Activated CD4-positive, alpha-beta T cell treated with anti-CD3 and anti-CD28 coated beads for 36 hours (primary cell): ENCODE results near the gene BUB1B. TPM values are rescaled to one million over a fixed set of nuclear protein-coding genes. Genes with fewer than 3 reads are reported as not detected.

Experiments
- ATAC-seq: fragments of 200-7000 bp; cut with Tn5 transposase; one replicate; pipeline ENCODE4 v1.10.0; 2021; ENCODE audit warnings: mild to moderate bottlenecking, moderate library complexity
- CTCF ChIA-PET: fragments of 350-600 bp; sonication (Branson Sonifier 250); formaldehyde crosslinking; loops from one replicate; lab custom pipeline; 2021; ENCODE audit warnings: antibody characterized with exemption; lab: Charles Lee
- POLR2A ChIA-PET: fragments of 350-600 bp; sonication (Branson Sonifier 250); formaldehyde crosslinking; loops from one replicate; lab custom pipeline; 2021; ENCODE audit warnings: antibody characterized with exemption, inconsistent platforms; lab: Charles Lee
- DNase-seq: peaks from one replicate; pipeline ENCODE4 v3.0.0-alpha.2; 2020
- H3K27ac Mint-ChIP-seq: one replicate; pipeline ENCODE4 v1.8.0; 2021; ENCODE audit warnings: mixed read lengths
- H3K27me3 Mint-ChIP-seq: one replicate; pipeline ENCODE4 v1.8.0; 2021; ENCODE audit warnings: mixed read lengths
- H3K36me3 Mint-ChIP-seq: one replicate; pipeline ENCODE4 v1.8.0; 2021; ENCODE audit warnings: low read depth, mixed read lengths
- H3K4me1 Mint-ChIP-seq: one replicate; pipeline ENCODE4 v1.8.0; 2021; ENCODE audit warnings: mixed read lengths
- H3K4me3 Mint-ChIP-seq: one replicate; pipeline ENCODE4 v1.8.0; 2021; ENCODE audit warnings: mild to moderate bottlenecking, moderate library complexity, mixed read lengths
- H3K9me3 Mint-ChIP-seq: one replicate; pipeline ENCODE4 v1.8.0; 2021; ENCODE audit warnings: low read depth, mixed read lengths
- intact Hi-C, 2 experiments: fragments of 100-400 bp; cut with DNase I in 1 of 2; cut with micrococcal nuclease in 1 of 2; formaldehyde crosslinking; loops; one replicate each; pipeline versions ENCODE4 v1.14.2 to v1.15.1; 2022 to 2024; cut with DNase I, micrococcal nuclease
- total RNA-seq, 2 experiments: library from RNA; stranded (reverse); gene quantifications; one replicate each; pipeline ENCODE4 v1.2.3, GENCODE V29; 2021

Gene BUB1B
- total RNA-seq, 2 experiments from 2014 or later, result 95.3 to 99.5 TPM

DNA sequence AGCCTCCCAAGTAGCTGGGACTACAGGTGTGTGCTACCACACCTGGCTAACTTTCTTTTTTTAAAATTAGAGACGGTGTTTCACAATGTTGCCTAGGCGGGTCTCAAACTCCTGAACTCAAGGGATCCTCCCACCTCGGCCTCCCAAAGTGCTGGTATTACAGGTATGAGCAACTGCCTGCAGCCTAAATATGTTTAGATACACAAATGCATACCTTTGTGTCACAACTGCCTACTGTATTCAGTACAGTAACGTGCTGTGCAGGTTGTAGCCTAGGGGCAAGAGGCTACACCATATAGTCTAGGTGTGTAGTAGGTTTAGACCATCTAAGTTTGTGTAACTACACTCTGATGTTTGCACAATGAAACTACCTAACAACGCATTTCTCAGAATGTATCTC, 68.4 kb downstream of the BUB1B start:
- no peak for DNase-seq

DNA sequence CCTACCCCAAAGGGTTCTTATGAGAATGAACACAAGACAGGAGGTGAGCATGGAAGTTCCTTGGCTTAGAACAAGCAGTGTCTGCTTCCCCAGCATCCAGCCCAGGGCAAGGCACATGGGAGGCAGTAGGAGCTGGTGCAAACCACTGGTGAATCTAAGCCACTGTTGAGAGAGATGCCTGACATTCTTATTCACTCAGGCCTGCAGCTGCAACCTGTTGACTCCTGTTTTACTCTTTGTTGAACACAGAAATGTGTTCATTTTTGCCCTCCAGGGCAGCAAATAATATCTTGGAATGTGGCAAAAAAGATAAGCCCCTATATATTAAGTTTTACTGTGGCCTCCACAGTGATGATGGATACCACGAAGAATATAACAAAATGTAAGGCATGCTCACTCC, 69.1 kb downstream of the BUB1B start:
- Mint-ChIP-seq H3K4me1 (peaks cover 12% of the 10 kb centered on the region), H3K36me3 (peaks cover 10% of the 10 kb centered on the region), H3K4me3 (no peak overlapping the region), H3K27me3 (no peaks in the 10 kb centered on the region), H3K27ac (no peak overlapping the region), H3K9me3 (no peaks in the 10 kb centered on the region)
- intact Hi-C loops, result no loop called here
- ChIA-PET POLR2A (no interaction called here), CTCF (interaction anchor here (1.2 to 4.9 kb wide), 3 partner anchors 12 to 44 kb away, joined by 3 to 48 read pairs (median 11); no protein-coding TSS in a partner anchor)
- DNase-seq (no peak), ATAC-seq (no peak)

More for the DNA sequence above, 68.4 kb downstream of the BUB1B start:
- no peak overlapping the region for H3K27ac Mint-ChIP-seq
- peaks cover 12% of the 10 kb centered on the region for H3K4me1 Mint-ChIP-seq
- no peaks in the 10 kb centered on the region for H3K27me3 Mint-ChIP-seq
- H3K9me3 Mint-ChIP-seq, result no peaks in the 10 kb centered on the region
- H3K4me3 Mint-ChIP-seq, result no peak overlapping the region
- intact Hi-C loops, result no loop called here
- CTCF ChIA-PET, result interaction anchor here (0.6 to 4.9 kb wide), 4 partner anchors 11 to 290 kb away, joined by 3 to 48 read pairs (median 7); no protein-coding TSS in a partner anchor
- peaks cover 12% of the 10 kb centered on the region for H3K36me3 Mint-ChIP-seq
- POLR2A ChIA-PET, result no interaction called here
- no peak for ATAC-seq

DNA sequence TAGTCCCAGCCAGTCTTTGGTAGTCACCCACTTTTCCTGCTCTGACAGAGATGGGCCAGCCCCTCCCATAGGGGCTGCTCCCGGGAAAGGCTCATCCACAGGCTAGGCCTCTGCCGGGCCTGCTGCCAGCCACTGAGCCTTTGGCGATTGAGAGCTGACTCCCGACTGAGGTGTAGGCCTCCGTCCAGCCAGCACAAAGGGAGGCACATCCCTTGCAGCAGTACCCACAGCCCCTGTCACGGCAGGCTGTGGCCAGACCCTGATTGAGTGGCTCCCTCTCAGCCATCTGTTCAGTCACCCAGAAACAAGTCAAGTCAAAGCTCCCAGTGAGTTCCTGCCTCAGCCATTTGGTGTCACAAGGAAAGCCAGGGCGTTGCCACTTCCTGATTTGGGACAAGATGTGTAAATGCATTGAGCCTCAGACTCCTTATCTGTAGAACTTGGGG, 71.8 kb downstream of the BUB1B start:
- H3K4me3 Mint-ChIP-seq, result no peak overlapping the region
- ATAC-seq (no peak), DNase-seq (no peak)
- CTCF ChIA-PET, result interaction anchor here (0.6 to 0.9 kb wide), 2 partner anchors 86 to 374 kb away, joined by 3 to 4 read pairs; no protein-coding TSS in a partner anchor
- no peaks in the 10 kb centered on the region for H3K27me3 Mint-ChIP-seq
- no peaks in the 10 kb centered on the region for H3K9me3 Mint-ChIP-seq
- H3K27ac Mint-ChIP-seq, result no peak overlapping the region
- POLR2A ChIA-PET, result no interaction called here
- H3K4me1 Mint-ChIP-seq, result no peaks in the 10 kb centered on the region
- H3K36me3 Mint-ChIP-seq, result peaks cover 4% of the 10 kb centered on the region
- intact Hi-C loops, result no loop called here

DNA sequence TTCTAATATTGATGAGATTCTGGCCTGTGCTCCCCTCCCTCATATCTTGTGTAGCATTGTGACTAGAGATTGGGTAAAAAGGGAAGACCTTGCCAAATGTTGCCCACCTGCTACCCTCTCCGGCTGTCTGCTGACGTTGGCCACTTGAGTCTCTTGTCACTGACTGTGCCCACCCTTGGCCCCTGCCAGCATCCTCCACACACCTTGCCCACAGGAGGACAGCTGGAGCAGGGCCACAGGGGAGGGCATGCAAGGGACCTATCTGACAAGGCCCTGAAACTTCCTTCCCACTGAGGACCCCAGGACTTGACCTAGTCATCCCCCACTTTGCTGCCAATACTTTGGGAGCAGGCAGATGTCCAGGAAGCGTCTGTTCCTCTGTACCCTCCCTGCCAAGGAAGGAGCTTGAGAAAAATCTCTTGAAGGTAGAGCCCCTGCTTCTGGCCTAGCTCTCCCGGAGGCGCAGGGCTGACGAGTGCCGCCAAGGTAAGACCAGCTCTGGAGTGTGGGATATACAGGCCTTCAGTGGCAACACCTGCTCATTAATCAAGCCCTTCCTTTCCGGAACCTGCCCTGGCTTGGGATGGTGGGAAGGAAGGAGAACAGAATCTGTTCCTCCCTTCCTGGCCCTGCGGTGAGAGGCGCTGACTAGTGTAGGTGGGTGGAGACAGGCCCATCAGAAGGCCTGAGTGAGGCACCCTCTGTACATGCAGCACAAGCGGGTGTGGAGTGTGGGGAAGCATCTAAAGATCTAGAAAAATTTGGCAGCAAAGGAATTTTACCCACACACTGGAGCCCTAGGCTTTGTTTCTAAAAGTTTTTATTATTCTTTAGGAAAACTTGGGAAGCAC, 73.1 kb downstream of the BUB1B start:
- Mint-ChIP-seq H3K36me3 (peaks cover 4% of the 10 kb centered on the region), H3K4me1 (peaks cover 2% of the 10 kb centered on the region), H3K27ac (no peak overlapping the region), H3K9me3 (no peaks in the 10 kb centered on the region), H3K27me3 (peaks cover 7% of the 10 kb centered on the region), H3K4me3 (no peak overlapping the region)
- CTCF ChIA-PET, result interaction anchor here (0.9 to 1.3 kb wide), 4 partner anchors 16 to 85 kb away, joined by 3 to 5 read pairs (median 4); no protein-coding TSS in a partner anchor
- POLR2A ChIA-PET, result no interaction called here
- DNase-seq (no peak), ATAC-seq (no peak)
- intact Hi-C loops, result no loop called here

DNA sequence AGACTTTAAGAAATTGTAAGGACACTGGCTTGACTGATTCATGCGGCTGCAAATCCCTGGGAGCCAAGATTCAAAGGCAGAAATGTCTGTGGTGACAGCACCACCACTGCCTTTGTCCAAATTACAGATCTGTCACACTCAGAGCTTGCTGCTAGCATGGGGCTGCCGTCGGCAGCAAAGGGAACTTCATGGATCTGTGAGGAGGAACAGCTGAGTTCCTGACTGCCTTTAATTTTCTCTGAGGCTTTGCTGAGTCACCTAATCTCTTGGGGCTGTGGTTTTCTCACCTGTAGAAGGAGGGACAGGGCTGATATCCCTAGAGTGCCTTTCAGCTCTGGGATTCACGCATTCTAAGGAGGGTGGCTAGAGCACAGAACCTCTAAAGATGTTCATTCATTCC, 73.9 kb downstream of the BUB1B start:
- peaks cover 4% of the 10 kb centered on the region for H3K36me3 Mint-ChIP-seq
- POLR2A ChIA-PET, result no interaction called here
- no peak for DNase-seq

DNA sequence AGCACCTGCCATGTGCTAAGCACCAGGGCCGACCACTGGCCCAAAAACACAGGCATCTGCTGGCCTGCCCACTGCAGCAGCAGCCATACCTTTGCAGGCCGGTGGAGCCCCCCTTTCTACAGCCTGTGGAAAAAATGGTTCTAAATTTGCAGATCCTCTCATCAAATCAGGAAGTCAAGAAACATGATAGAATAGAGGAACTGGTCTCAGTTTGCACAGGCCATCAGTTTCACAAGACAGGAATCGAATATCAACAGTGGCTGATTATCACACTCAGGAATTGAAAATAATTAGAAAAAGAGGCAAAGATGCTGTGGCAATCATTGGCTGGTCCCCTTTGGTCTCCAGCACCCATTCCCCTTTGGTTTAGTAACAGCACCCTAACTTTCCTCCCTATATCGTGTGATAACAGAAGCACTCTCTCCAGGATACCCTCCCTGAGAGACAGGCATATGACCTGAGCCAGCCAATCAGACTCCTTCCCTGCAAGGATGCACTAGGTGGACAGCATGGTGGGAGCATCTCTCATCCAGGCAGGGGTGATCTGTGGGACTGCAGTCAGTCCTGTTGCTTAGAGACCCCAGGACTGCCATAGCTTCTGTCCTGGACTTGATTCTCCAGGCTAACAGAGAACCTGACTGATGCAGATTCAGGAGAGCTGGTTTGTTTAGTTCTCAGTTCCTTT, 74.5 kb downstream of the BUB1B start:
- peaks cover 7% of the 10 kb centered on the region for H3K4me1 Mint-ChIP-seq
- peaks cover 15% of the 10 kb centered on the region for H3K27me3 Mint-ChIP-seq
- CTCF ChIA-PET, result interaction anchor here (1.0 to 1.3 kb wide), 2 partner anchors 18 to 39 kb away, joined by 4 to 5 read pairs; no protein-coding TSS in a partner anchor
- no peak overlapping the region for H3K27ac Mint-ChIP-seq
- no peaks in the 10 kb centered on the region for H3K9me3 Mint-ChIP-seq
- ATAC-seq (no peak), DNase-seq (no peak)
- no peak overlapping the region for H3K4me3 Mint-ChIP-seq
- peaks cover 4% of the 10 kb centered on the region for H3K36me3 Mint-ChIP-seq
- POLR2A ChIA-PET, result no interaction called here
- intact Hi-C loops, result no loop called here

More for the DNA sequence above, 73.9 kb downstream of the BUB1B start:
- peaks cover 13% of the 10 kb centered on the region for H3K27me3 Mint-ChIP-seq
- H3K27ac Mint-ChIP-seq, result no peak overlapping the region
- intact Hi-C loops, result no loop called here
- no peak for ATAC-seq
- peaks cover 7% of the 10 kb centered on the region for H3K4me1 Mint-ChIP-seq
- H3K4me3 Mint-ChIP-seq, result no peak overlapping the region
- CTCF ChIA-PET, result interaction anchor here (1.0 to 1.3 kb wide), 2 partner anchors 17 to 39 kb away, joined by 4 to 5 read pairs; no protein-coding TSS in a partner anchor
- no peaks in the 10 kb centered on the region for H3K9me3 Mint-ChIP-seq

DNA sequence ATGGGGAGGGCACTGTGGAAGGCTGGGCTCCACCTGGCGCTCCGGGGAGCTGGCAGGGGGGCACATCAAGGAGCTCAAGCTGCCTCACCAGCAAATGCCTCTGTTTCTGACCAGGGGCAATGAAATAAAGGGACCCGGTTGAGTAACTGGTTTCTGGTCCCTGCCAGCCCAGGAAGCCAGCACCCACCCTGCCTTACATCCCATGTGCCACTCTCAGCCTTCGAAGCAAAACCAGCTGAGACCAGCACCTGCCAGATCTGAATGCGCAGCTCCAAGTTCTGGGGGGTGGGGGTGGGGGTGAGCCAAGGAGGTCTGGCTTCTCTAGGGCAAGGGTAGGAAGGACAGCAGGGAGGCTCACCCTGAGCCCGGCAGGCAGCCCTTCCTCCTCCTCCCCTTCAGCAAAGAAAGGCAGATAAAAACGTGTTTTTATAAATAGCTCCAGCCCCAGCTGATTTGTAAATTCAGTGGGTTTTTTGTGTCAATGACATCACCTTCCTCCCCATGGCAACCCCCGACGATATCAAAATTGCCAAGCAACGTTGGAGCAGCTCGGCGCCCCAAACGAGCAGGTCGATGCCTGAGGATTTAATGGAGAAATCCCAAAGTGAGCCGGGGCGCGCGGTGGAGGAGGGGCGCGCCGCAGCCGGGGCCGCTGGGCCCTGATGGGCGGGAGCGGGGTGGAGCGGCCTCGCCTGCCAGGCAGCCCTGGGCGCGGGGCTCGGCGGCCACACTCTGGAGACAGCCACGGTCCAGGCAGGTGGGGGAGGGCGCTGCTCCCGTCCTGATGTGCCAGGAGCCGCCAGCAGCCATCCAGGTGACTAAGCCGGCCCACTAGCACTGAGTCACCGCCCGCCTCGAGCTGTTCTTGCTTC, 77.9 kb downstream of the BUB1B start, which contains the start of gene PAK6:
Gene PAK6 (plus strand): TSS at position 532 of the 872 bp plus-strand sequence. CDS start 25,723 bp downstream, outside the sequence.
- no peak within 1 kb of the TSS for H3K4me3 Mint-ChIP-seq
- ChIA-PET CTCF (interaction anchor here (0.7 to 2.1 kb wide), 11 partner anchors 11 to 106 kb away, joined by 3 to 9 read pairs (median 4); no protein-coding TSS in a partner anchor), POLR2A (no interaction called here)
- intact Hi-C loops, result no loop called here
- DNase-seq (peak; percentile 76), ATAC-seq (peak; percentile 95)
- H3K36me3 Mint-ChIP-seq, result no peaks in the 10 kb centered on the region
- peaks cover 7% of the 10 kb centered on the region for H3K4me1 Mint-ChIP-seq
- peaks cover 15% of the 10 kb centered on the region for H3K27me3 Mint-ChIP-seq
- peak within 1 kb of the TSS; percentile 13 for H3K27ac Mint-ChIP-seq
- no peaks in the 10 kb centered on the region for H3K9me3 Mint-ChIP-seq

DNA sequence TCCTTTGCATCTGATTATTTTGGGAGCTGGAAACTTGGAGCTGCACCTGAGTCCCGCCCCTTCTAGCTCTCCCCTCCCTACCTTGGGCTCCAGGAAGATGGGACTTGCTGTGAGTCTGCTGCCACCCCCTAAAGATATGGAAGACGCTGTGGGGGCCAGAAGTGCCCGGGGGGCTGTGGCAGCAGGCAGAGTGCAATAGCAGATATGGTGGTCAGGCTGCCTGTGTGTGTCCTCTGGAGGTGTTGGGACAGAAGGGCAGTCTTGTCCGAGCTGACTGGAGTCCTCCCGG, 78.5 kb downstream of the BUB1B start:
- ATAC-seq (no peak), DNase-seq (no peak)
- Mint-ChIP-seq H3K27ac (no peak overlapping the region), H3K27me3 (peaks cover 15% of the 10 kb centered on the region), H3K4me3 (no peak overlapping the region), H3K9me3 (no peaks in the 10 kb centered on the region), H3K4me1 (peaks cover 7% of the 10 kb centered on the region), H3K36me3 (no peaks in the 10 kb centered on the region)
- CTCF ChIA-PET, result interaction anchor here (0.7 to 2.1 kb wide), 9 partner anchors 11 to 105 kb away, joined by 3 to 9 read pairs (median 6); no protein-coding TSS in a partner anchor
- intact Hi-C loops, result no loop called here
- POLR2A ChIA-PET, result no interaction called here

DNA sequence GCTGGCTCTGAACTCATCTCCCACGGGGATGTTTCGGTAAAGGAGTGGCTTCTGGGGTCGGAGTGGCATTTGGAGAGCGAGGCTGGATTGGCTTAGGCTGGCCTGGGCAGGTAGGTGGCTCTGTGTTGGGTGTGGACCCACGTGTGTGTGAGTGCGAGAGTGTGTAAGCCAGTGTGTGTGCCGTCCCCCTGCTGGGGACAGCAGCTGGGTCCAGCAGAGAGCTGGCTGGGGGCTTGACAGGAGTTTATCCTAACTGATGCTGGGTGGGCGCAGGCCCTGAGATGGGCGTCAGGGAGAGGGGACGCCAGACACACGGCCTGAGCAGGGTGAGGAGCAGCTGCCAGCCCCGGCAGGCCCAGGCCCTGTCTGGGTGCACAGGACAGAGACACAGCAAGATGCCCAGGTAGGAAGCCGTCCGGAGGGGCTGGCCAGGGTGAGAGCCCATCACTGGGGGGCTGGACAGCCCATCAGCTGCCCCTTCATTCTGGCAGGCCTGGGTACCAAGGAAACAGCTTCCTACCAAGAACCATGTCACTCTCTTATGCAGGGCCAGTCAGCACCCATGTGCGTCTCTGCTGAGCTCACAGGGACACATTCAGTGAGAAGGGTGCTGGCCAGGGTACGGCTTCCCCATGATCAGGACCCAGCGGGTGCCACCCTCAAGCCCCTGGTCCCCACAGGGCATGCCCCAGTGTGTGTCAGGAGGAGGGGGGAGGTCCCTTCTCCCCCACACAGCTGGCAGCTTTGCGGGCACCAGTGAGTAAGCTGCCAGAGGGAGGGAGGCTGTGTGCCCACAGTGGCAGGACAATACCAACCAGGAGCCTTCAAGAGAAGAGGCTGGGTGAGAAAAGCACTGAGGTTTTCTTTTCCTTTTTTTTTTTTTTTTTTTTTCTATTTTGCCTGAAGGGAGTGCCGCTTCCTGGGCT, 79.1 kb downstream of the BUB1B start:
- intact Hi-C loops, result no loop called here
- Mint-ChIP-seq H3K27ac (no peak overlapping the region), H3K4me1 (peaks cover 7% of the 10 kb centered on the region), H3K36me3 (no peaks in the 10 kb centered on the region), H3K27me3 (peaks cover 15% of the 10 kb centered on the region), H3K9me3 (no peaks in the 10 kb centered on the region), H3K4me3 (no peak overlapping the region)
- ATAC-seq (no peak), DNase-seq (no peak)
- ChIA-PET CTCF (interaction anchor here (0.6 to 2.2 kb wide), 8 partner anchors 23 to 619 kb away, joined by 3 to 8 read pairs (median 3); no protein-coding TSS in a partner anchor), POLR2A (interaction anchor here (0.5 to 0.6 kb wide), 2 partner anchors 94 to 171 kb away, joined by 3 read pairs; no protein-coding TSS in a partner anchor)
